Nephron (organoid): ENCODE measurements around the gene BUB1B.
"Not testable (repeated sequence)": the region's sequence is repeated elsewhere in the genome, so short reads cannot be mapped to it uniquely, and the experiment has no call there.

Experiments
- H3K27ac Mint-ChIP-seq, 3 experiments: 2 replicates each; pipeline ENCODE4 v1.8.0; 2020; ENCODE audit warnings: mixed read lengths in 3 of 3, mild to moderate bottlenecking in 2 of 3, moderate library complexity in 1 of 3
- H3K27me3 Mint-ChIP-seq: 2 replicates; pipeline ENCODE4 v1.8.0; 2021; ENCODE audit warnings: low read depth, mild to moderate bottlenecking, moderate library complexity, mixed read lengths
- H3K36me3 Mint-ChIP-seq: 2 replicates; pipeline ENCODE4 v1.8.0; 2020; ENCODE audit warnings: low read depth, mixed read lengths
- H3K4me1 Mint-ChIP-seq: 2 replicates; pipeline ENCODE4 v1.8.0; 2020; ENCODE audit warnings: mixed read lengths
- H3K4me3 Mint-ChIP-seq, 3 experiments: 2 replicates each; pipeline ENCODE4 v1.8.0; 2020; ENCODE audit warnings: mild to moderate bottlenecking in 3 of 3, mixed read lengths in 3 of 3, moderate library complexity in 2 of 3
- H3K9me3 Mint-ChIP-seq: 2 replicates; pipeline ENCODE4 v1.8.0; 2020; ENCODE audit warnings: mixed read lengths
- TF ChIP-seq, protein P1 (sequence below), 3 experiments: fragments of 200-600 bp; sonication (generic); IDR thresholded peaks; one replicate each; pipeline ENCODE4 v1.5.0; 2021; ENCODE audit warnings: antibody characterized with exemption in 3 of 3; ENCODE audit not compliant: unreplicated experiment in 3 of 3

Gene BUB1B

DNA sequence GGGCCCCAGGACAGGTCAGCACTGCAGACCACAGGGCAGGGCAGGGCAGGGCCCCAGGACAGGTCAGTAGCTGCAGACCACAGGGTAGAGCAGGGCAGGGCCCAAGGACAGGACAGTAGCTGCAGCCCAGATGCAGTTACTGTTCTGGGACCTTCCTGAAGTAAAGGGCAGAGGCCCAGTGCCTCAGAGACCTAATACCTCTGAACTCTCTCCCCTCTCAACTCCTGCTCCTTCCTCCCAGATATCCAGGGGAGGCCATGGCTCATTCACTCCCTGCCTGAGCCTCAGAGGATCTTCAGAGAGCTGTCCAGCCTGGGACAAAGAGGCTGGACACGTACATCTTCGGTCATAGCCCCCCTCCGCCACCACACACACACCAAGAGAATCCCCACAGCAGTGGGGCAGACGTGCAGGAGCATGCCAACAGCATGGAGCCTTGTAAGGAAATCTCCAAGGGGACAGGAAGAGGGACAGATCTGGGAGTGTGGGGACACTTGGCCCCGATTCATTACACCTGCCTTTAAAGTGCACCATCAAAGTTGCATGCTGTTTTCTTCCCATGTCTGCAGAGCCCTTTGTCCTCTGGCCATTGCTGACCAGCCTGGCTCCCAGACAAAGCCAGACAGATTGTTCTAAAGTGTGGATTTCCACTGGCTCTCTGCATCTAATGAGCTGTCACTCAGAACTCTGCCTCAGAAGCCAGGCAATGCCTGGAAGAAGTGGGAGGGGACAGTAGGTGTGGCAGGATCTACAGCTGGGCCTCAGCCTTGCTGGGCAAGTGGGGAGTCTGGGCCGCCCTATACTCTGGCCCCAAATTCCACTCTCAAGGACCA is 24.2 kb upstream of the BUB1B start:
- H3K4me1 Mint-ChIP-seq = no peaks in the 10 kb centered on the region
- no peaks in the 10 kb centered on the region for H3K36me3 Mint-ChIP-seq
- no peak overlapping the region for H3K27ac Mint-ChIP-seq
- TF ChIP-seq, protein P1, sequence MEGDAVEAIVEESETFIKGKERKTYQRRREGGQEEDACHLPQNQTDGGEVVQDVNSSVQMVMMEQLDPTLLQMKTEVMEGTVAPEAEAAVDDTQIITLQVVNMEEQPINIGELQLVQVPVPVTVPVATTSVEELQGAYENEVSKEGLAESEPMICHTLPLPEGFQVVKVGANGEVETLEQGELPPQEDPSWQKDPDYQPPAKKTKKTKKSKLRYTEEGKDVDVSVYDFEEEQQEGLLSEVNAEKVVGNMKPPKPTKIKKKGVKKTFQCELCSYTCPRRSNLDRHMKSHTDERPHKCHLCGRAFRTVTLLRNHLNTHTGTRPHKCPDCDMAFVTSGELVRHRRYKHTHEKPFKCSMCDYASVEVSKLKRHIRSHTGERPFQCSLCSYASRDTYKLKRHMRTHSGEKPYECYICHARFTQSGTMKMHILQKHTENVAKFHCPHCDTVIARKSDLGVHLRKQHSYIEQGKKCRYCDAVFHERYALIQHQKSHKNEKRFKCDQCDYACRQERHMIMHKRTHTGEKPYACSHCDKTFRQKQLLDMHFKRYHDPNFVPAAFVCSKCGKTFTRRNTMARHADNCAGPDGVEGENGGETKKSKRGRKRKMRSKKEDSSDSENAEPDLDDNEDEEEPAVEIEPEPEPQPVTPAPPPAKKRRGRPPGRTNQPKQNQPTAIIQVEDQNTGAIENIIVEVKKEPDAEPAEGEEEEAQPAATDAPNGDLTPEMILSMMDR (IDR thresholded peaks at IDR 0.05; ENCODE audit: unreplicated experiment in 3 of 3) = no peak
- H3K9me3 Mint-ChIP-seq = no peaks in the 10 kb centered on the region
- peaks cover 4% of the 10 kb centered on the region for H3K27me3 Mint-ChIP-seq
- no peak overlapping the region for H3K4me3 Mint-ChIP-seq

DNA sequence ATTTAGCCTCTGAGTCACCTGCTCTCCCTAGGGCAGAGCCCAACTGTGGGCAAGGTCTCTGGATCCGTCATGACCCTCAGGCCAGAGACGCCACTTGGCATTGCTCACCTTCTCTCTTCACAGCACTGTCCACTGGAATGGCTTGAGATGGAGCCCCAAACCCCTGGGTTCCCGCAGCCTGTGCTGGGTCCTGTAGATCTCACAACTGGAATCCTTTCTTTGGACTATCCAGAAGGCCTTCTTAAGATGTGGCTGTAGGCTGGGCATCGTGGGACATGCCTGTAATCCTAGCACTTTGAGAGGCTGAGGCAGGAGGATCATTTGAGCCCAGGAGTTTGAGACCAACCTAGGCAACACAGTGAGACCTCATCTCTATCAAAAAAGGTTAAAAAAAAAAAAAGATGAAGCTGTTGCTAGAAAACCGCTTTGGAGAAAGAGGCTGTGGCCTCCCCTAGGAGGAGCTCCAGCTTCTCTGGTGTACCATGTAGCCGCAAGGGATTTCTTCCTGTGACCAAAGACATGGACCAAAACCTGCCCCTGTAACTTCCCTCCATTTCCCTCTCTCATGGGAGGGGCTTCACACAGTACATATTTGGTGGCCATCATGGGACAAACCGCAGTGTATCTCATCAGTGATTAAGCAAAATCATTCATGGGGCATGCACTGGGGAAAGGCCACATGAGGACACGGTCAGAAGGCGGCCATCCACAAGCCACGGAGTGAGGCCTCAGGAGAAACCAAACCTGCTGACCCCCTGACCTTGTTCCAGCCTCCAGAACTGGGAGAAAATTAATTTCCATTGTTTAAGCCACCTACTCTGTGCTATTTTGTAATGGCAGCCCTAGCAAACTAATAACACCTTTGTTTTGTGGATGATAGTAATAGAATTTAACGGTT is 23.3 kb upstream of the BUB1B start:
- peaks cover 4% of the 10 kb centered on the region for H3K27me3 Mint-ChIP-seq
- H3K4me1 Mint-ChIP-seq = no peaks in the 10 kb centered on the region
- no peaks in the 10 kb centered on the region for H3K9me3 Mint-ChIP-seq
- H3K36me3 Mint-ChIP-seq = no peaks in the 10 kb centered on the region
- no peak overlapping the region for H3K27ac Mint-ChIP-seq
- TF ChIP-seq, protein P1 (IDR thresholded peaks at IDR 0.05; ENCODE audit: unreplicated experiment in 3 of 3) = no peak
- no peak overlapping the region for H3K4me3 Mint-ChIP-seq

DNA sequence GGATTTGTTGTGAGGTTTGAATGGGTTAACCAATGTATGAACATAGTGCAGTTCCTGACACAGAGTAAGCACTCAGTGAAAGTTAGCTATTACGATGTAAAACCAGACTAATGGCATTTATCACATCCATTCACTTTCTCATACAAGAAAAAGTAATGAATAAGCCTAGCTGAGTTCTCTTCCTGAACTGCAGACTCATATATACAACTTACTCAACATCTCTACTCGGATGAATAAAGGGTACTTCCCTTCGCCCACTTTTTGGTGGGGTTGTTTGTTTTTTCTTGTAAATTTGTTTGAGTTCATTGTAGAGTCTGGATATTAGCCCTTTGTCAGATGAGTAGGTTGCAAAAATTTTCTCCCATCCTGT is 22.7 kb upstream of the BUB1B start:
- H3K9me3 Mint-ChIP-seq, H3K4me3 Mint-ChIP-seq, H3K27ac Mint-ChIP-seq, H3K27me3 Mint-ChIP-seq, H3K4me1 Mint-ChIP-seq, H3K36me3 Mint-ChIP-seq: not testable (repeated sequence)

DNA sequence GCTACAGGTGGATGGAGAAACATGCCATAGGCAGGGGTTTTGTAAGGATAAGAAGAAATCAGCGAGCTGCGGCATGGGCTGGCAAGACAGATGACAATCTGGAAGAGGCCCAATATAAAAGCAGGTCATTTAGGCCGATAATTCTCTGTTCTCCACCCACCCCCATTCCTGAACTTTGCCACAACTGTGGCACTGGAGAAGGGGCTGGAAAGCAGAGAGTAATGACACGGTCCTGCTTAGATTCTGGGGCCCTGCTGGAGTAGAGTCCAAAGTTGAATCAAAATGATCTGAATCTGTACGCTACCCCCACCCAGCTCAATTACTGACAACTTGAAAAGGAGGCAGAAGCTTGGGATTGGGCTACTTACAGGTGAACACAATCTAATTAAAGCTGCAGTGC is 18.4 kb upstream of the BUB1B start:
- Mint-ChIP-seq H3K27me3 (peaks cover 8% of the 10 kb centered on the region), H3K9me3 (no peaks in the 10 kb centered on the region), H3K36me3 (no peaks in the 10 kb centered on the region), H3K4me3 (no peak overlapping the region), H3K4me1 (no peaks in the 10 kb centered on the region), H3K27ac (peak overlapping the region in 1 of 3 experiments; percentile 27)
- TF ChIP-seq, protein P1 (IDR thresholded peaks at IDR 0.05; ENCODE audit: unreplicated experiment in 3 of 3) = no peak

DNA sequence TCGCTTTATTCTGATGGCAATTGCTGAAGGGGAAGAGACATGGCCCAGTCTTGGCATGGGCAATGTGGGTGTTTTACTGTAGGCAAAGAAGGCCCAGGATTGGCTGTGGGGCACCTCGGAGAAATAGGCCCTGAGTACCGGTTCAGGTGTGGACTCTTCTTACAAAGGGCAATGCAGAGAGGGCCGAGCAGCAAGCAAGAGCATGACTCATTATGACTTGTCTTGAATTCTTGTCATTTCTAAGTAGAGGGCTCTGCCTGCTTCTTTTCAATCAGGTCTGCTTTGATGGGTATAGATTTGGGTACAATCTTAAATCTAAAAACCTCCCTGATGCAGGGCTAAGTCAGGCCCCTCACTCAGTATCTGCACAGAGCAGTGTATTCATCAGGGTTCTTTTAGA is 14.8 kb upstream of the BUB1B start:
- H3K36me3 Mint-ChIP-seq = no peaks in the 10 kb centered on the region
- H3K27me3 Mint-ChIP-seq = peaks cover 8% of the 10 kb centered on the region
- peaks cover 10% of the 10 kb centered on the region for H3K4me1 Mint-ChIP-seq
- no peak overlapping the region for H3K4me3 Mint-ChIP-seq
- TF ChIP-seq, protein P1 (IDR thresholded peaks at IDR 0.05; ENCODE audit: unreplicated experiment in 3 of 3) = no peak
- no peak overlapping the region for H3K27ac Mint-ChIP-seq
- no peaks in the 10 kb centered on the region for H3K9me3 Mint-ChIP-seq

DNA sequence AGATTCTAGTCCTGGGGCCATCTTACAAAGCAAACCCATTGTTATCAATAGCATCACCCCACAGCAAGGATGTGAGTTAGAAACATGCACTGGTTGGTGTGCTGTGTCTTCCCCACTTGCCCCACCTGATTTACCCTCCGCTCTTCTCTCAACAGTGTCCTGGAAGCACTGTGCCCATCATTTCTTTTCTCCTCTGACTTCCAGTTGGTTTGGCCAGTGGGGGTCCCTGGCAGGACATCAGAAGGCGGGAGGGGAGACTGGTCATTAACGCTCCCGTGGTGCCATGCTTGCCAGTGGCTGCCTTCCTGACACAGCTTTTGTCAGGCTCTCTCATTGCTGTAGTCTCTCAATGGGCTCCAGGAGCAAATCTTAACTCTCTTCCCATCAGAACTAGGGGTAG is 11.5 kb upstream of the BUB1B start:
- H3K4me3 Mint-ChIP-seq = no peak overlapping the region
- peaks cover 15% of the 10 kb centered on the region for H3K4me1 Mint-ChIP-seq
- TF ChIP-seq, protein P1 (IDR thresholded peaks at IDR 0.05; ENCODE audit: unreplicated experiment in 3 of 3) = no peak
- H3K9me3 Mint-ChIP-seq = no peaks in the 10 kb centered on the region
- peaks cover 11% of the 10 kb centered on the region for H3K27me3 Mint-ChIP-seq
- no peaks in the 10 kb centered on the region for H3K36me3 Mint-ChIP-seq
- H3K27ac Mint-ChIP-seq = no peak overlapping the region
